HG03432 (cell line): ENCODE measurements around the gene MASP1.

Experiments used
- ATAC-seq: cut with Tn5 transposase; IDR thresholded peaks from one replicate; pipeline ENCODE4 v1.9.1; 2021; ENCODE audit warnings: mild to moderate bottlenecking, moderate library complexity; ENCODE audit not compliant: unreplicated experiment

MASP1 gene

GRCh38 chr3:187295316-187296034 is 3.9 kb upstream of the MASP1 start:
- no peak for ATAC-seq

DNA sequence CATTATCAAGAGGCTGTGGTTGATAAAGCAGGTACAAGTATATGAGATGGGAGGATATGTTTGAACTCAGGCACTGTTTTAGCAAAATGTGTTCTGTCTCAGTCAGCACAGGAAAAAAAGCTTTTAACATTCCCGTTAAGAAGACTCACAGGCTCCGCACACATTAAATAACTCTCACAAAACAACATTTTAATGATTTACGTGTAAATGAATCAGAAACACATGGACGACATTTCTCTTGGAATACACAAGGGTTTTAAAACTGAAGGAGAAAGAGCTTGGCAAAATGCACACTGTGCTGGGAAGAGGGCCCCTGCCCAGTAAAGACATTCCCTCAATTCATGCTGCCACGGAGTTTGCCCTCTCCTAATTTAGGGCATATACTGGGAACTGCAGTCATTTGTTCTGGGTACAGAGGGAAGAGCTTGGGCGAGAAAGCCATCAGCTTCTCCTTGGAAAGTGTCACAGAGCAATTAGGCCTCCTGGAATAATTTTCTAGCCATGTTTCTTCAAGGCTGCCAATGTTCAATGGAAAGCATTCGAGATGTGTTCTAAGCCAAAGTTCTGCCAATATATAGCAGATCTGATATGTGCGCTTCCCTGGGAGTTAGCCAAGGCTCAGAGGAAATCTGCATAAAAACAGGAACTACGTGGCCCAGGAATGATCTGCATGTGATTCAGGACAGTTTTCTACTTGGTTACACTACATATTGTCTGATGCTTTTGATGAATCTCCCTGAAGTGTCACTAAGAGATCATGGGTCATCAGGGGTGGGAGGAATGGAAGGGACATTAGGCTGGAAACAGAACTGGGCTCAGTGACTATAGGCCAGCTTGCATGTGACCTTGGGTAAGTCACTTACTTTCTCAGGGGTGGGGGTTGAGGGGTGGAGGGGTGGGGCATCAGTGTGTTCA is 2.2 kb upstream of the MASP1 start:
- ATAC-seq: no peak

GRCh38 chr3:187292631-187293515 is 1.3 kb upstream of the MASP1 start:
- ATAC-seq: no peak

DNA sequence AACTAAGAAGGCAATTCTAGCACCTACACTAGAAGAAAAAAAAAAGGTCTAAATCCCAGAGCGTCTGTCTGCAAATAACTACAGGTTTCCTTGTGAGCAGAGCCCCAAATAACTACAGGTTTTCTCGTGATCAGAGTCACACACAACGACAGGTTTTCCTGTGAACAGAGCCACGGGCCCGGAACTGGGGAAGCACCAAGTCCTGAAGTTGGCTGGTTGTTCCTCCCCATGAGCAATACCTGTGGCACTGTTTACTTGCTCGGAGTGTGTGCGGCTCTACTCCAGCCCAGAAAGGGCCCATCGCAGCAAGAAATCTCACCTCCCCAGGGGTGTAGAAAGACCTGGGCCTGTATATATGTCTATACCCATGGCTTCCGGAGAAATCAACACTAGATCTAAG is 644 bp upstream of the MASP1 start:
- ATAC-seq: no peak

GRCh38 chr3:187291001-187291511 is 481 bp downstream of the MASP1 start:
- ATAC-seq: no peak

DNA sequence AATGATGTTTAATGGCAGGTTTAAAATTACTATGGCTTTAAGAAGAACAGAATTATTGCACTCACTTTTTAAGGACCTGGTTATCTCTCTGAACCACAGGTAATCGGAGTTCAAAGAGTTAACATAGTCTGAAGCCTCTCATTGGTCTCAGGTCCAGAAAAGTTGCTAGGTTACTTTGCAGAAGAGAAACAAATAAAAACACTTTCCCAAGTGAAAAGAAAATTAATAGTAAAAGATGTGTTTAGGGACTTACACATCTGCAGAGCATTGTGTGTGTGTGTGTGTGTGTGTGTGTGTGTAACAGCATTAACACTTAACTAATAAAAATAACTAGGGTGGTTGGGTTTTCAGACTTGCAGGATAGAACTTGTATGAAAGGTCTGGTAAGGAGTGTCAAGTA is 1.0 kb downstream of the MASP1 start:
- no peak for ATAC-seq

DNA sequence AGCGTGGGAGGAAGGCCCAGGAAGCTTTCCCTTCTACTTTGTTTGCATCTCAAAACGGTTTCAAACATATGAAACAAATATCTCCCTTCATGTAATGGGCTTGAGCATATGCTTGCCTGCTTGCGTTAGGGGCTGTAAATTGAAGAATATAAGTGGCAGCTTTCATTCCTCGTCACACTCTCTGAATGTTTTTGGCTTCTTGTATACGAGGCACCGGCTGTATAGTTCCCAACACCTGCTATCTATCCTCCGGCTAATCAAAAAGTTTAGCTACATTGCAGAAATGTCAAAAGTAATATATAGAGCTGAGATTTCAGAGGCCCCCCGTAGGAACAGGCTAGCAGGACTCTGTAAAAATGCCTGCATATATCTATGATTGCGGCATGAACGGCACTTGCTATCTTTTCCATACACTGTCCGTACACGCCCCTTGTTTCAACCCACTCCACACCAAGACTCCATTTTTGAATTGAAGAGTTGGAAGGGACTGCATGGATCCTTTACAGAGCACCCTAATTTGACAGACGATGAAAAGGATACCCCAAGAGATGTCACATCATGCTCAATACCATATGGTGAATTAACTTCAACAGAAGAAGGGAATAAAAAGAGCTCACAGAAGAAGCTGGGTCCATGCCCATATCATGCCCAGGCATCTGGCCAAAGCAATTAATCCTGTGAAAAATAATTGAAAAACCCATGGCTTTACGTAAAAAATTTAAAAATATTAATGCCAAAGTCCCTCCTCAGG is 2.5 kb downstream of the MASP1 start:
- no peak for ATAC-seq

- ATAC-seq: no peak
Observed at GRCh38 chr3:187288131-187288854, 3.2 kb downstream of the MASP1 start.

- ATAC-seq: no peak
Observed at GRCh38 chr3:187287256-187287655, 4.3 kb downstream of the MASP1 start.

- ATAC-seq: no peak
Observed at GRCh38 chr3:187286467-187287059, 5.0 kb downstream of the MASP1 start.

DNA sequence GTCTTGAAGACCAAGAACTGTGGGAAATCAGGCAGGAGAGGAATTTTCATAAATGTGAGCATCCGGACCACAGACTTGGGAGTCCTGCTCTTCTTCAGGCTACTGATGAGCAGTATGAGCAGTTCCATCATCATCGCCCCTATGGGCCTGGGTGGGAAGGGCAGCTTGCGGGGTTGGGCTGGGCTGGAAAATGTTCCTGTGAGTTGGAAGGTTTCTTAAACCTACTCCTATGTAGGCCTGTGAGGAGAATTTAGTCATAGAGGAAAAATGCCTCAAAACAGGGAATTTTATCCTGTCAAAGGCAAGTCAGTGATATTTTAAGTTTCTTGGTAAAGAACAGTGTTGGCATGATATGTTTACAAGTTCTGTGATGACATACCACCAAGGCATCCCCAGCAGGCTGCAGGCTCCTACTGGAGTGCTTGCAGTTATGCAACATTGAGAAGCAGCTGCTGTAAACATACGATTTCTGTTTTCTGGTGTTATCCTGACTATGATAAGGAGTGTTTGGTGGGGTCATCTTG is 10.3 kb downstream of the MASP1 start:
- ATAC-seq: no peak

DNA sequence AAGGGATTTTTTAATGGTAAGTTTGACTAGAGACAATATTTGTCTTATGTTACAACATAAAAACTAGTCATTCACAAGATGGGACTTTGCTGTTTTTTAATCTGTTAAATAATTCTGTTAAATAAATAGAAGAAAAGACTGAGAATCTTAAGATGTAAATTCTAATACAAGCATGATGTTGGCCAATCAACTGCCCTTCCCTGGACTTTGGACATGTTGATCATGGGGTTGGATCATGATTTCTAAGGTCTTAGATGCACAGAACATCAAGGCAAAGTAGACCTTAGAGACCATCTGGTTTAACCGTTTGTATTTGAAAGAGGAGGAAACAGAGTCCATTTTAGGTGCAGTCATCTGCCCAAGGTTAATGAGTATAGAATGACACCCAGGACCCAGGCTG is 10.9 kb downstream of the MASP1 start:
- no peak for ATAC-seq

GRCh38 chr3:187277129-187277462 is 14.4 kb downstream of the MASP1 start:
- ATAC-seq: no peak

DNA sequence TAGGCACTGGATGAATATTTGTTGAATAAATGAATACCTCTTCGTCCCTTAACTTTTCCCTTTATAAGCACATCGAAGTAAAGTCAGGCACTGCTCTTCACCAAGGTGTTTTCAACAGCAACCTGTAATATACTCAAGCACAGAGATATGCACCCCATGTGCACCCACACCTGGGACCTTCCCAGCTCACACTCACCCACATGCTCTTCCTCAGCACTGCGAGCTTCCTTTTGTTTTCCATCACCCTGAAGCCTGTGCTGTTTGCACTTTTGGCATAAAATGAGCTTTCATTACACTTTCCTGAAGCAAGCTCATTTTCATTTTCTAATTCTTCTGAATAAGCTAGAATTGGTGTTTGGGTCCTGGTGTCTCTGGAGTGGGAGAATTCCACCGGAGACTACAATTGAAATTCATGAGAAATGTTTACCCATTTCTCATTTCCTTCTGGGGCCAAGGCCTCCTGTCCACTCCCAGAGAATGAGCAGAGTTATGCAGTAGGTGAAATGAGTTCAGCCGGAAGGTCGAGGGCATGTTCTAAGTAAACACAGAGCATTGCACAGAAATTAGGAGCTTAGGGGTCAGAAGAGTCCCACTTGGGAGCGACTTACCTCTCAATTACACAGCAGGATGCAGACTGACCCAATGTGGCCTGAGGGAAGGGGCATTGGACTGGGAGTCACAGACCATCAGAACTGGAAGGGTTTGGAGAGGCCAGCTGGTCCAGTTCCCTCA is 15.0 kb downstream of the MASP1 start:
- ATAC-seq: no peak

DNA sequence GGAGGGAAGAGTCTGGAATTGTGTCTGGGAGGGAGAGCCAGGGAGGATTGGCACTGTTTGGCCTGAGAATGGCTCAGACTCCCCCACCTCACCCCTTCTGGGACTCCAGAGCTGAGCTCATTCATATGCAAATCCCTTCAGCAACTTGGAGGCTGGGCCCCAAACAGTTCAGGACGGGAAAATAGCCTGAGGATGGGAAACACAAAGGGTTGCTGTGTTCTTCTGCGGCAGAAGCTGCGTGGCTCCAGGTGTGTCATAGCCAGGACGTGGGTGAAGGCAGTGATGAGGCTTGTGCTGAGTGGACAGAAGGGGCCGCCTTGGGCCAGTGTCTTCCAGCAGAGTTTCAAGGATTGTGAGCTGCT is 16.6 kb downstream of the MASP1 start:
- no peak for ATAC-seq

DNA sequence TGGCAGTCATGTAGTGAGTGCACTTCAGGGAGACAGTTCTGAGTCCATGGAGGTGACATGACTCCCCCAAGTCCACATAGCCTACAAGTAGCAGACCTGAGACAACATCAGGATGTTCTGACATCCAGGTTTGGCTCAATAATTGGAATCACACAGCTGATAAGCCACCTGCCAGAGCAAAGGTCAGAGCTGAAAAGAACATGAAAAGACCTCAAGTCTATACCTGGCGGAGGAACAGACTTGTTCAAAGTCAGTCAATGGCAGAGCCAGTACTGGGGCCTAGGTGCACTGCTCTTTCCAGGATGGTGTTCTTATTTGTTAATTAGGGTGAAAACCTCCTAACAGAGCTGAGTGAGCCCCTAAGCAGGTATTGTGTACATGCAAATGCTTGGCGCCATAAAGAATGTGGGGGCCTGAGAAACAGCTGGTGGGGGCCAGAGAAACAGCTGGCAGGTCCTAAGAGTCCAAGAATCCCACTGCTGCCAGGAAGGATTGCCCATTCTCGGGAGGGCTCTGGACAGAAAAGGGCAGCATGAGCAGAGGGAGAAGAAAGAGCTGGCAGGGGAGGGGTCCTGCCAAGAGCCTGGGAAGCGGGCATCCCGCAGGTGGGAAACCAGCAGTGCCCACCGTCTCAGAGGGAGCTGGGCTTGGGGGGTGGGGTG is 17.1 kb downstream of the MASP1 start:
- ATAC-seq: no peak

GRCh38 chr3:187271582-187271981 is 20.0 kb downstream of the MASP1 start:
- ATAC-seq: no peak

DNA sequence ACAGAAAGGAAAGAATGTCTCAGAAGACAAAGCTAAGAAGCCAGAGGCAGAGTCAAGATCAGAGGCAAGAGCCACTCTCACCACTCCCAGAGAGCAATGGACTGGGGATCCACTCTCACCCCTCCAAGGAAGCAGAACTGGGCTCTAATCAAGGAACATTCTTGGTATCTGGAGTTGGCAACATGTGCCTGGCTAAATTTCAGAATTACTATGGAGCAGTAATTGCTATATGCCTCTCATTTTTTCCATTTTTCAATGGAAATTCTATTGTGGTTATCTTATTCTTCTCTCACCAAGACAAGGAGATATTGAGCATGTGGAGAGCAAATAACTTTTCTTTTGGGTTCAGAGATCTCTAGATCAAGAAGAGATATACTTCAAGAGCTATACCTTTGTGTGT is 22.1 kb downstream of the MASP1 start:
- no peak for ATAC-seq
